Effector memory CD4-positive, alpha-beta T cell (primary cell): ENCODE measurements around the gene CDK9.
"Not testable (repeated sequence)": the region's sequence is repeated elsewhere in the genome, so short reads cannot be mapped to it uniquely, and the experiment has no call there.

Experiments used
- DNase-seq, 3 donors: peaks; one replicate each; pipeline ENCODE4 v3.0.0-alpha.2; 2020
- H3K27ac ChIP-seq: 2 replicates; pipeline ENCODE4 v1.7.0; 2013; ENCODE audit warnings: mild to moderate bottlenecking, low read length, moderate library complexity; ENCODE audit not compliant: insufficient read depth, poor library complexity, severe bottlenecking
- H3K27me3 ChIP-seq: replicated peaks from 2 replicates; pipeline ENCODE4 v1.7.0; 2013; ENCODE audit warnings: mild to moderate bottlenecking, low read length; ENCODE audit not compliant: insufficient read depth, control insufficient read depth, poor library complexity, severe bottlenecking
- H3K36me3 ChIP-seq: 2 replicates; pipeline ENCODE4 v1.7.0; 2013; ENCODE audit warnings: mild to moderate bottlenecking, low read length, moderate library complexity; ENCODE audit not compliant: control insufficient read depth, insufficient read depth
- H3K4me1 ChIP-seq: 2 replicates; pipeline ENCODE4 v1.7.0; 2013; ENCODE audit warnings: low read length, mild to moderate bottlenecking; ENCODE audit not compliant: control insufficient read depth, insufficient read depth, poor library complexity, severe bottlenecking
- H3K4me3 ChIP-seq: 2 replicates; pipeline ENCODE4 v1.7.0; 2013; ENCODE audit warnings: low read length, low read depth, mild to moderate bottlenecking; ENCODE audit not compliant: insufficient read depth, poor library complexity, severe bottlenecking
- H3K9me3 ChIP-seq: 2 replicates; pipeline ENCODE4 v1.7.0; 2013; ENCODE audit warnings: mild to moderate bottlenecking, low read length, moderate library complexity; ENCODE audit not compliant: control insufficient read depth

The CDK9 gene

GRCh38 chr9:127822108-127822507, 36.3 kb downstream of the CDK9 start:
- H3K4me3 ChIP-seq, result no peak overlapping the region
- H3K27me3 ChIP-seq, result no peaks in the 10 kb centered on the region
- no peaks in the 10 kb centered on the region for H3K4me1 ChIP-seq
- no peak for DNase-seq
- H3K36me3 ChIP-seq, result no peaks in the 10 kb centered on the region
- no peaks in the 10 kb centered on the region for H3K9me3 ChIP-seq
- no peak overlapping the region for H3K27ac ChIP-seq

DNA sequence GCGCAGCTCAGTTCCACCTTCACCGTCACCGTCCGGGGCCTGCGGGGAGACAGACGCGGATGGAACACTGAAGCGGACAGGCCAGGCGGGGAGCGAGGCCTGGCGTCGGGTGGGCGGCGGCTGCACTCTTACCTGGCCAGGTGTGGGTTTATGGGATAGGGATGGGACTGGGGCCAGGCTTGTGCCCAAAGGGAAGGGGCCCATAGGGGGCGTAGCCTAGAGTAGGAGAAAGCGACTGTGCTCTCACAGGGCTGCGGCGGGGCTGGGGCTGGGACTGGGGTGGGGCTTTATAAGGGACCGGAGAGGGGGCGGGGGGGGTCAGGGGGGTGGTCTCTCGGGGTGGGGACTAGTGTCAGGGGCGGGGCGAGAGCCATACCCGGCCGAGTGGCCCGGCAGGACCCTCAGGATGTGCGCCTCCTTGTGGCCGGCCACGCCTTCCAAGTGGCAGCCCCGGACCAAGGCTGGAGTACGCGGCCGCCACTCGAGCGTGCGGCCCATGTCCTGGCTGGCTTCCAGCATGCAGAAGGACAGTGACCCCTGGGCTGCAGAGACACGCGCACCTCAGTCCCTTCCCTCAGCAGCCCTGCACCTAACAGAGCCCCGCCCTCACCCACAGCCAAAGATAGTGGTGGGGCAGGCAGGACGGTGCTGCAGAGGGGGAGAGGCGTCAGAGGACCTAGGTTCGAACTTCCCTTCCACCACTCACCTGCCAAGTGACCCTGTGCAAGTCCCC, 39.7 kb downstream of the CDK9 start:
- Histone ChIP-seq H3K36me3 (no peaks in the 10 kb centered on the region), H3K27me3 (no peaks in the 10 kb centered on the region), H3K4me3 (no peak overlapping the region), H3K9me3 (no peaks in the 10 kb centered on the region), H3K4me1 (no peaks in the 10 kb centered on the region), H3K27ac (no peak overlapping the region)
- DNase-seq, result no peak

GRCh38 chr9:127826253-127826913, 40.5 kb downstream of the CDK9 start:
- Histone ChIP-seq H3K27ac (no peak overlapping the region), H3K36me3 (no peaks in the 10 kb centered on the region), H3K27me3 (no peaks in the 10 kb centered on the region), H3K4me3 (no peak overlapping the region), H3K9me3 (no peaks in the 10 kb centered on the region), H3K4me1 (no peaks in the 10 kb centered on the region)
- DNase-seq, result no peak

DNA sequence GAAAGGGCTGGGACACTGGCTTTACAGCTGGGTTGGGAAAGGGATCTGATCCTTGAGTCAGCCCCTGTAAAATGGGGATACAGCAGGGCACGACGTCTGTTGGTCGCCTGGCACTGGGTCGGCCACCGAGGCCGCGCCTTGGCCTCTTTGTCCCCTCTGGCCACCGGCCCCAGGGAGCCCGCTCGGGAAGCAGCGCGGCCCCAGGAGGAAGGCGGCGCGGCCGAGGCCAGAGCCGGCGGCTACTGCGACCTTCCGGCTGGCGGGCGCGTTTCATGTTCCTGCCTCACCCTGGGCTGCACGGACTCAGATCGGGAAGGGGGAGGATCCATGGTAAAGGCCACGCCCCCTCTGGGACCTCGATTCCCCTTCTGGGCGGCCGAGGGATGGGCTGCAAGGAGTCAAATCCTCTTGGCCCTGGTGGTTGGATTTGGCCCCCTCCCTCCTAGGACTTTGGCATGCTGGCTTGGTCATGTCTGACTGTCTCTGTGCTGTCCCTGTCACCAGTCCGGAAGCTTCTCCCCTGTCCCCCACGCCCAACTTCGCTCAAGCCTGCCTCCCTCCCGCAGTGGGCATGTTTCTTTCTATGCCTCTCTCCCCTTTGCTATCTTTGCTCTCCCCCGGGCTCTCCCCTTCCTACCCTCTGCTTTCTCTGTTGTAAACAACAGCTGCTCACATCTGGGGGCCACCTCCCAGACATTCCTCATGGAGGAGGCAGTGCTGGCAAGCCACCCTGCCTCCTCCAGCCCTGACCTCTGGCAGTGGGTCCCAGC, 42.6 kb downstream of the CDK9 start:
- Histone ChIP-seq H3K9me3 (no peaks in the 10 kb centered on the region), H3K27me3 (no peaks in the 10 kb centered on the region), H3K36me3 (no peaks in the 10 kb centered on the region), H3K27ac (no peak overlapping the region), H3K4me3 (no peak overlapping the region), H3K4me1 (no peaks in the 10 kb centered on the region)
- no peak for DNase-seq

DNA sequence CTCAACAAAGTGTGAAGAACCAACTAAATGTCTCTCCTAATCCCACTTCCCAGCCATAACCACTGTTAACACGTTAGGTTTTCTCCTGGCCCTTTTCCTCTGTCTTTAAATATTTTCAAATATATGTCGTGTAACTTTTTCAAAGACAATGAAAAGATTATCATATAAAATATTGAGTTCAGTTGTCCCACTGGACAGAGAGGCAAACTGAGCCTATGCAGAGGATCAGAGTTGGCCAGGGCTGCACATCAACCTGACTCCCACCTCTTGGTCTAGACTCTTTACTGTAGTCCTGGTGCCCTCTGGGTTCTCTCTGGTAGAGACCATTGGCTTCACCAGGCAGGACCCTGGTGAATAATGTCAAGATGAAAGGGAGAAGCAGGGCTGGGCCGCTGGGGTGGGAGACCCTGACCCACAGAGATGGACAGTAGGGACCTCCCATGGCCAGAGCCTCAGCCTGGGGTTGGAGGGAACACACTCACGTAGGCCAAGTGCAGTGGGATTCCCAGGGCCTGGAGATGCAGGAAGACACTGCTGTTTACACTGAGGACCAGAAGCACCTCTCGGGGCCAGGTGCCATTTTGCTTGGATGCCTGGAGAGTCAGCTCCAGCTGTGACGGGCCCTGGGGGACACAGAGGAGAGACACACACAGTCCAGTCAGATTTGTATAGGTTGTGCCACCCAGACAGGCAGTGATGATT, 43.5 kb downstream of the CDK9 start:
- Histone ChIP-seq H3K4me1 (no peaks in the 10 kb centered on the region), H3K9me3 (no peaks in the 10 kb centered on the region), H3K36me3 (no peaks in the 10 kb centered on the region), H3K27ac (no peak overlapping the region), H3K27me3 (no peaks in the 10 kb centered on the region), H3K4me3 (no peak overlapping the region)
- DNase-seq, result no peak

DNA sequence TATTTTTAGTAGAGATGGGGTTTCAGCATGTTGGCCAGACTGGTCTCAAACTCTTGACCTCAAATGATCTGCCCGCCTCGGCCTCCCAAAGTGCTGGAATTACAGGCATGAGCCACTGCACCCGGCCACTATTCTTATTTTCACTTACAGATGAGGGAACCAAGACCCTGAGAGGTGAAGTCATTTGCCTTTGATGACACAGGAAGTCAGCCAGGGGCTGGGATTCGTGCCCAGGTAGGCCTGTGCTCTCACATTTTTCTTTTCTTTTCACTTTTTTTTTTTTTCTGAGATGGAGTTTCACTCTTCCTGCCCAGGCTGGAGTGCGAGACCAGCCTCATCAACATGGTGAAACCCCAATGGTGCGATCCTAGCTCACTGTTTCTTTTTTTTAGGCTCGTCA, 46.4 kb downstream of the CDK9 start:
- Histone ChIP-seq H3K27ac (no peak overlapping the region), H3K27me3 (no peaks in the 10 kb centered on the region), H3K4me3 (no peak overlapping the region), H3K4me1 (no peaks in the 10 kb centered on the region), H3K9me3 (no peaks in the 10 kb centered on the region), H3K36me3 (no peaks in the 10 kb centered on the region)
- DNase-seq, result no peak

DNA sequence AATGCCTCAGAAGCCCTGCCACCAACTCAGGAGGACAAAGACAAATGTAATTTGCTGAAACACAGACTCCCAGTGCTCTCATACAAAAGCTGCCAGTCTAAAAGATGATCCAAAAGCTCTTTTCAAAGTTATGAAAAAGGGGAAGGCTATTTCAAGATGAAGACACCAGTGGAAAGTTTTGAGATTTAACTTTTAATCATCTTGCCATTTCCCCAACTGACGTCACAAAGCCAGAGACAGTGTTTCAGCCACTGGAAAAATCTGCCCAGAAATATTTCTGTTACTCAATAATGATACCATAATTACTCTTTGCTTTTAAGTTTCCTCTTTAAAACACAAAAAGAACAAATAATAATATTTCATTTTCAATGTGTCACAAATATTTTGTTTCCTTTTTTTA, 47.7 kb downstream of the CDK9 start:
- Histone ChIP-seq H3K4me3 (no peak overlapping the region), H3K27me3 (no peaks in the 10 kb centered on the region), H3K36me3 (no peaks in the 10 kb centered on the region), H3K4me1 (no peaks in the 10 kb centered on the region), H3K27ac (no peak overlapping the region), H3K9me3 (no peaks in the 10 kb centered on the region)
- DNase-seq, result no peak

GRCh38 chr9:127835991-127836516, 50.2 kb downstream of the CDK9 start:
- no peak for DNase-seq
- H3K36me3 ChIP-seq, result no peaks in the 10 kb centered on the region
- H3K4me3 ChIP-seq, result no peak overlapping the region
- H3K9me3 ChIP-seq, result no peaks in the 10 kb centered on the region
- H3K27me3 ChIP-seq, result no peaks in the 10 kb centered on the region
- H3K4me1 ChIP-seq, result no peaks in the 10 kb centered on the region
- H3K27ac ChIP-seq, result no peak overlapping the region

DNA sequence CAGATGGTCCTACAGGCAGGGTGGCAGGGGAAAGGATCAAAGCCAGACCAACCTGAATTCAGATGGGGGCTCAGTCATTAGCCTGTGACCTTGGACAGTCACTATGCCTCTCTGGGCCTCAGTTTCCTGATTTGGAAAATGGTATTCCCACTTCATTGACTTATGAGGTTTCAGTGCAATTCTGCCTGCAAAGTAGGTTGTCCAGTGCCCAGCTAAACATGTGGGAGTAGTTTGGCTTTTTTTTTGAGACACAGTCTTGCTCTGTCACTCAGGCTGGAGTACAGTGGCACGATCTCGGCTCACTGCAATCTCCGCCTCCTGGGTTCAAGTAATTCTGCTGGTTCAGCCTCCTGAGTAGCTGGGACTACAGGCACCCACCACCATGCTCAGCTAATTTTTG, 50.7 kb downstream of the CDK9 start:
- not testable (repeated sequence) for H3K4me1 ChIP-seq, DNase-seq, H3K4me3 ChIP-seq, H3K36me3 ChIP-seq, H3K9me3 ChIP-seq, H3K27me3 ChIP-seq, H3K27ac ChIP-seq
